Osteoblast (primary cell): ENCODE results near the gene MYH8. TPM values are rescaled to one million over a fixed set of nuclear protein-coding genes. Genes with fewer than 3 reads are reported as not detected.

Source experiments
- DNase-seq: peaks from one replicate; pipeline ENCODE4 v3.0.0; 2011; ENCODE audit warnings: low spot score, mixed read lengths; ENCODE audit not compliant: insufficient read length; ENCODE audit errors: missing footprints
- H2AFZ ChIP-seq: 2 replicates; pipeline ENCODE4 v1.6.0; 2011; ENCODE audit warnings: mild to moderate bottlenecking, low read length
- H3K27ac ChIP-seq: 2 replicates; pipeline ENCODE4 v1.5.1; 2011; ENCODE audit warnings: mild to moderate bottlenecking, low read depth, low read length, moderate library complexity
- H3K27me3 ChIP-seq: 2 replicates; pipeline ENCODE4 v1.6.0; 2012; ENCODE audit warnings: mild to moderate bottlenecking, control low read depth, inconsistent platforms, low read length, moderate library complexity; ENCODE audit not compliant: insufficient read depth
- H3K36me3 ChIP-seq: 2 replicates; pipeline ENCODE4 v1.5.1; 2011; ENCODE audit warnings: mild to moderate bottlenecking, low read length, control low read depth, moderate library complexity; ENCODE audit not compliant: insufficient read depth
- H3K4me1 ChIP-seq: 2 replicates; pipeline ENCODE4 v1.5.1; 2011; ENCODE audit warnings: mild to moderate bottlenecking, low read length, control low read depth, moderate library complexity; ENCODE audit not compliant: insufficient read depth
- H3K4me2 ChIP-seq: 2 replicates; pipeline ENCODE4 v1.6.0; 2011; ENCODE audit warnings: mild to moderate bottlenecking, low read length; ENCODE audit not compliant: insufficient read depth
- H3K4me3 ChIP-seq: fragments of 200-600 bp; sonication (generic); 3 replicates; pipeline ENCODE4 v1.5.1; 2012; ENCODE audit warnings: mild to moderate bottlenecking, low read length, inconsistent platforms; ENCODE audit not compliant: insufficient read depth
- H3K79me2 ChIP-seq: 2 replicates; pipeline ENCODE4 v1.6.0; 2012; ENCODE audit warnings: mild to moderate bottlenecking, low read length, control low read depth, inconsistent platforms; ENCODE audit not compliant: insufficient read depth
- H3K9me3 ChIP-seq: 2 replicates; pipeline ENCODE4 v1.5.1; 2011; ENCODE audit warnings: low read depth, low read length, control low read depth
- H4K20me1 ChIP-seq: 2 replicates; pipeline ENCODE4 v1.6.0; 2012; ENCODE audit warnings: mild to moderate bottlenecking, low read length, control low read depth; ENCODE audit not compliant: insufficient read depth
- total RNA-seq: library from RNA; depleted of rRNA; stranded (reverse); fragments of >200 nt; gene quantifications from 2 replicates; pipeline ENCODE4 v1.2.3, GENCODE V29; 2012
- TF ChIP-seq, protein P1 (sequence below): IDR thresholded peaks from 2 replicates; pipeline ENCODE4 v1.5.1; 2011; ENCODE audit warnings: mild to moderate bottlenecking, low read depth, low read length, moderate library complexity; ENCODE audit errors: extremely low read depth

The MYH8 gene
- total RNA-seq, 1 donor: not detected

DNA sequence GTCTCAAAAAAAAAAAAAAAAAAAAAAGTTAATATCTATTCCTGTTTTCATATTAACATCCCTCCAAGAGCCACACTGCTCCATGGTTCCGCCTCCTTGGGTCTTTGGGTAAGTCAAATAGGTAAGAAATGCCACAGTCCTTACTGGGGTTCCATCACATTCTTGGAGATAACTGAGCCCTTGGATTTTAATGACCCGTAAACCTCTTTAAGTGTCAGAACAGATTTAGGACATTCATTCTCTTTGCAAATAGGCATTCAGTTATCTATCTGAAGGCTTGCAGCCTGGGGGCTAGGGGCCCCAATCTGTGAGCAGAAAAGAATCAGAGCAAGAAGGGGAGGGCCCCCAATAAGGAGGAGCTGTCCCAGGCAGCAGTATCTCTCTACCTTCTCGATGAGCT, 76.9 kb downstream of the MYH8 start:
- H3K4me1 ChIP-seq: no peaks in the 10 kb centered on the region
- H3K36me3 ChIP-seq: no peaks in the 10 kb centered on the region
- no peak overlapping the region for H3K27ac ChIP-seq
- no peak overlapping the region for H3K4me2 ChIP-seq
- H3K79me2 ChIP-seq: no peaks in the 10 kb centered on the region
- TF ChIP-seq, protein P1, sequence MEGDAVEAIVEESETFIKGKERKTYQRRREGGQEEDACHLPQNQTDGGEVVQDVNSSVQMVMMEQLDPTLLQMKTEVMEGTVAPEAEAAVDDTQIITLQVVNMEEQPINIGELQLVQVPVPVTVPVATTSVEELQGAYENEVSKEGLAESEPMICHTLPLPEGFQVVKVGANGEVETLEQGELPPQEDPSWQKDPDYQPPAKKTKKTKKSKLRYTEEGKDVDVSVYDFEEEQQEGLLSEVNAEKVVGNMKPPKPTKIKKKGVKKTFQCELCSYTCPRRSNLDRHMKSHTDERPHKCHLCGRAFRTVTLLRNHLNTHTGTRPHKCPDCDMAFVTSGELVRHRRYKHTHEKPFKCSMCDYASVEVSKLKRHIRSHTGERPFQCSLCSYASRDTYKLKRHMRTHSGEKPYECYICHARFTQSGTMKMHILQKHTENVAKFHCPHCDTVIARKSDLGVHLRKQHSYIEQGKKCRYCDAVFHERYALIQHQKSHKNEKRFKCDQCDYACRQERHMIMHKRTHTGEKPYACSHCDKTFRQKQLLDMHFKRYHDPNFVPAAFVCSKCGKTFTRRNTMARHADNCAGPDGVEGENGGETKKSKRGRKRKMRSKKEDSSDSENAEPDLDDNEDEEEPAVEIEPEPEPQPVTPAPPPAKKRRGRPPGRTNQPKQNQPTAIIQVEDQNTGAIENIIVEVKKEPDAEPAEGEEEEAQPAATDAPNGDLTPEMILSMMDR: no peak
- no peaks in the 10 kb centered on the region for H3K9me3 ChIP-seq
- no peaks in the 10 kb centered on the region for H4K20me1 ChIP-seq
- H3K27me3 ChIP-seq: no peaks in the 10 kb centered on the region
- DNase-seq: no peak
- H2AFZ ChIP-seq: no peak overlapping the region
- no peak overlapping the region for H3K4me3 ChIP-seq

Other genes starting within 250 kb of the MYH8 start
- 1.8 and 3.6 TPM in 2 replicates for gene GAS7, start 223.3 kb downstream of the MYH8 start, total RNA-seq
- gene MYH13, start 48.9 kb downstream of the MYH8 start, total RNA-seq: not detected in 2 replicates
- gene MYH4, start 47.6 kb upstream of the MYH8 start, total RNA-seq: not detected in 2 replicates
- gene MYH1, start 96.6 kb upstream of the MYH8 start, total RNA-seq: not detected in 2 replicates
- not detected in 2 replicates for gene MYH2, start 127.7 kb upstream of the MYH8 start, total RNA-seq
- 0.88 and 1.8 TPM in 2 replicates for gene MYH3, start 235.4 kb upstream of the MYH8 start, total RNA-seq